ENCODE results near the gene SSBP3. TPM values are rescaled to one million over a fixed set of nuclear protein-coding genes. Genes with fewer than 3 reads are reported as not detected.

Gene SSBP3
- total RNA-seq, result 12.4 and 21.6 TPM in 2 replicates

GRCh38 chr1:54406339-54407153 is at the start of gene SSBP3:
Gene SSBP3 (minus strand): TSS chr1:54406394.

GRCh38 chr1:54199765-54200518 is 206.3 kb downstream of the SSBP3 start, which contains the start of the genes CYB5RL and MRPL37:
Gene CYB5RL (minus strand): TSS chr1:54200030. CDS start chr1:54195616, 4,414 bp downstream.
Gene MRPL37 (plus strand): TSS chr1:54200167. CDS start chr1:54200244, 77 bp downstream.

Other genes with a start within 250 kb of the SSBP3 start
- gene CYB5RL, start 206.4 kb downstream of the SSBP3 start, total RNA-seq, result 2.3 and 3.5 TPM in 2 replicates
- gene MRPL37, start 206.2 kb downstream of the SSBP3 start, total RNA-seq, result 144 and 153 TPM in 2 replicates
- 2.3 and 2.8 TPM in 2 replicates for gene ACOT11, start 141.8 kb upstream of the SSBP3 start, total RNA-seq
- not detected in 2 replicates for gene FAM151A, start 217.1 kb upstream of the SSBP3 start, total RNA-seq
- gene MROH7, start 235.4 kb upstream of the SSBP3 start, total RNA-seq, result not detected in 2 replicates